ENCODE data around the gene COL1A2. TPM values are rescaled to one million over a fixed set of nuclear protein-coding genes. Genes with fewer than 3 reads are reported as not detected.

The COL1A2 gene
- total RNA-seq, 1 donor from 2014 or later = 321 TPM

DNA sequence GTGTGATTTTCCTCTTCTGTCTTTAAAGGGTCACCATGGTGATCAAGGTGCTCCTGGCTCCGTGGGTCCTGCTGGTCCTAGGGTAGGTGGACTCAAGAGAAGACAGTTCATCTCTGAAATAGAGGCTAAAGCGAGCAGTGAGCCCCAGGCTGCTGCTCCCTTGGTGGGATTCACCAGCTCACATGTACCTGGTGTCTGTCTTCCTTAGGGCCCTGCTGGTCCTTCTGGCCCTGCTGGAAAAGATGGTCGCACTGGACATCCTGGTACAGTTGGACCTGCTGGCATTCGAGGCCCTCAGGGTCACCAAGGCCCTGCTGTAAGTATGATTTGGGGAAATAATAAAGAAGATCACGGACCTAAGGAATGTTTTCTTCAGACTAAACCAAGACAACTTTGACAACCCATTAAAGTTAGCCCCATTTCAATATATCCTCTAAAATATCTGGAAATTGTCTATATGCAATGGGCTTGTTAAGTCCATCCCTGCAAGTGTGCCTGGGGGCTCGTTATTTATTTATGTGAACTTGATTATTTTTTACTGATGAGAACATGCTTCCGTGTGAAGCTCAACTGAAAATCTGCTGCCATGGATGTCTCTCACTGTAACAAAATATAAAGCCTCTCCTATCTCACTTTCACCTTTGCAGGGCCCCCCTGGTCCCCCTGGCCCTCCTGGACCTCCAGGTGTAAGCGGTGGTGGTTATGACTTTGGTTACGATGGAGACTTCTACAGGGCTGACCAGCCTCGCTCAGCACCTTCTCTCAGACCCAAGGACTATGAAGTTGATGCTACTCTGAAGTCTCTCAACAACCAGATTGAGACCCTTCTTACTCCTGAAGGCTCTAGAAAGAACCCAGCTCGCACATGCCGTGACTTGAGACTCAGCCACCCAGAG lies 32.5 kb downstream of the COL1A2 start:
- DNase-seq (no peak), ATAC-seq (no peak)
- Histone ChIP-seq H3K27ac (no peak overlapping the region), H3K9me3 (no peaks in the 10 kb centered on the region), H3K36me3 (peaks cover 46% of the 10 kb centered on the region), H3K27me3 (no peaks in the 10 kb centered on the region), H3K4me3 (no peak overlapping the region), H3K4me1 (no peaks in the 10 kb centered on the region)
- TF ChIP-seq, protein P1, sequence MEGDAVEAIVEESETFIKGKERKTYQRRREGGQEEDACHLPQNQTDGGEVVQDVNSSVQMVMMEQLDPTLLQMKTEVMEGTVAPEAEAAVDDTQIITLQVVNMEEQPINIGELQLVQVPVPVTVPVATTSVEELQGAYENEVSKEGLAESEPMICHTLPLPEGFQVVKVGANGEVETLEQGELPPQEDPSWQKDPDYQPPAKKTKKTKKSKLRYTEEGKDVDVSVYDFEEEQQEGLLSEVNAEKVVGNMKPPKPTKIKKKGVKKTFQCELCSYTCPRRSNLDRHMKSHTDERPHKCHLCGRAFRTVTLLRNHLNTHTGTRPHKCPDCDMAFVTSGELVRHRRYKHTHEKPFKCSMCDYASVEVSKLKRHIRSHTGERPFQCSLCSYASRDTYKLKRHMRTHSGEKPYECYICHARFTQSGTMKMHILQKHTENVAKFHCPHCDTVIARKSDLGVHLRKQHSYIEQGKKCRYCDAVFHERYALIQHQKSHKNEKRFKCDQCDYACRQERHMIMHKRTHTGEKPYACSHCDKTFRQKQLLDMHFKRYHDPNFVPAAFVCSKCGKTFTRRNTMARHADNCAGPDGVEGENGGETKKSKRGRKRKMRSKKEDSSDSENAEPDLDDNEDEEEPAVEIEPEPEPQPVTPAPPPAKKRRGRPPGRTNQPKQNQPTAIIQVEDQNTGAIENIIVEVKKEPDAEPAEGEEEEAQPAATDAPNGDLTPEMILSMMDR (IDR thresholded peaks at IDR 0.05) = no peak
- intact Hi-C loops (cut with DNase I) = no loop called here

DNA sequence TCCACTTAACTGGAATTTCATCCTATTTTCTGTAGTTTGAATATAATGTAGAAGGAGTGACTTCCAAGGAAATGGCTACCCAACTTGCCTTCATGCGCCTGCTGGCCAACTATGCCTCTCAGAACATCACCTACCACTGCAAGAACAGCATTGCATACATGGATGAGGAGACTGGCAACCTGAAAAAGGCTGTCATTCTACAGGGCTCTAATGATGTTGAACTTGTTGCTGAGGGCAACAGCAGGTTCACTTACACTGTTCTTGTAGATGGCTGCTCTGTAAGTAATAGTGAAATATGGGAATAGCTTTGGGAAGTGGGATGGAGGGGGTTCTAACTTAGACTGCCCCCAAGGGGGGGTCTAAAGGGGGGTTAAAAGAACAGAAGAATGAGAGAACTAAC lies 34.5 kb downstream of the COL1A2 start:
- DNase-seq (no peak), ATAC-seq (no peak)
- intact Hi-C loops (cut with DNase I) = no loop called here
- H3K27me3 ChIP-seq = no peaks in the 10 kb centered on the region
- TF ChIP-seq, protein P1 (IDR thresholded peaks at IDR 0.05) = no peak
- H3K36me3 ChIP-seq = peaks cover 29% of the 10 kb centered on the region
- H3K9me3 ChIP-seq = no peaks in the 10 kb centered on the region
- H3K27ac ChIP-seq = no peak overlapping the region
- no peaks in the 10 kb centered on the region for H3K4me1 ChIP-seq
- H3K4me3 ChIP-seq = no peak overlapping the region

DNA sequence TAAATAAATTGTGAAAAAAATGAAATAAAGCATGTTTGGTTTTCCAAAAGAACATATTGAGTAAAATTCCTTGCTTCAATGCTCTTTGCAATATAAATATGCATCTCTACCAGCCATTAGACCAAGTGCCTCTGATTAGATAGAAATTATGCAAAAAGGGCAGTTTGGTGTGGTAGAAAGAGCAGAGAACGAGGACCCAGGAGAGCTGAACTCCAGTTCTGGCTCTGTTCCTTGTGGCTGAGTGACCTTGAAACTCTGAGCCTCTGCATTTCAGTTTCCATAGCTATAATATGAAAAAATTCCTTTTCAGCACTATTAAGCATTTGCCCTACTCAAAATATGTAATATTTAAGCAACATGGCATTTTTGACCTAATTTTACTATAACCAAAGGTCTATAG lies 36.5 kb downstream of the COL1A2 start:
- intact Hi-C loops (cut with DNase I) = no loop called here
- Histone ChIP-seq H3K4me3 (no peak overlapping the region), H3K27me3 (no peaks in the 10 kb centered on the region), H3K4me1 (no peaks in the 10 kb centered on the region), H3K27ac (no peak overlapping the region), H3K36me3 (peaks cover 9% of the 10 kb centered on the region), H3K9me3 (no peaks in the 10 kb centered on the region)
- ATAC-seq = no peak
- TF ChIP-seq, protein P1 (IDR thresholded peaks at IDR 0.05) = no peak
- DNase-seq = no peak

DNA sequence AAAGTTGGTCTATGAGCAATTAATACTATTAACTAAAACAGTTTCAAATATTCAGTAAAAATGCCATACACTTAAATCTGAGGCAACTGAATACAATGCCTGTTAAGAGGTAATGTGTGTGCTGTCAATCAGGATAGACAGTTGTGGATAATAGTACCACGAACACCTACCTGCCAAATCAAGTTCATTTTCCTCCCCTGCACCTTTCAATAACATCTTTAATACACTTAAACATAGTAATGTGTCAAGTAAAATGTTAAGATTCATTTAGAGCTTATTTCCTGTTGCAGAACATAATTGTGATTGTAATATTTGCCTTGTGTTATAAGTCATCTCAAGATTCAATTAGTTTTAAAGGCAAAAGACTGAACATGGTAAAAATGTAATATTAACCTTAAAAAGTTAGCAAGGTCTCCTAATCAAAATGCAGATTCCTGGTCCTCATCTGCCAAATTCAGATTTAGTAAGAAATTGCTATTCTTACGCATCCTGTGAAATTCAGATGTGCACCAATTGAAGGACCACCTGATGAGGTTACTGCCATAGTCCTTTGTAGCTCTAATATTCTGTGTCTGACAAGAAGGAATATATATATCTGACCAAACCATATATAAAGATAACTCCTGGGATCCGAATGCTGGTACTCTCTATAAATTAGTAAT lies 37.1 kb downstream of the COL1A2 start:
- Histone ChIP-seq H3K4me1 (no peaks in the 10 kb centered on the region), H3K9me3 (no peaks in the 10 kb centered on the region), H3K36me3 (peaks cover 3% of the 10 kb centered on the region), H3K27ac (no peak overlapping the region), H3K4me3 (no peak overlapping the region), H3K27me3 (no peaks in the 10 kb centered on the region)
- DNase-seq (no peak), ATAC-seq (no peak)
- intact Hi-C loops (cut with DNase I) = no loop called here
- TF ChIP-seq, protein P1 (IDR thresholded peaks at IDR 0.05) = no peak

DNA sequence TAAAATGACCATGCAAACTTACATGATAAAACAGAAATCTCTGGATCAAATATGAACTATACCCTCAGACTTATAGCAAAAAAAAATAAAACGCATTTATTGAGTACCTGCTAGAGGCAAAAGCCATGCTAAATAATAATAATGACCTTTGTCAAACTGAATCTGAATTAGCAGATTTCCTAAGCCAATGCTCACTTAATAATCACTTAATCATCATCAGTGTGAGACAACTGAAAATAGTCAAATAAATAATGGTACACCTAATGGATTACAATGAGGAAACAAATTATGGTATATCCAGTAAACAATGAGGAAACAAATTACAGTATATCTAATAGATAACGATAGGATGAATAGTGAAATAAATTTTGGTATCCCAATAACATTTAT lies 37.6 kb downstream of the COL1A2 start:
- no peak overlapping the region for H3K4me3 ChIP-seq
- no peaks in the 10 kb centered on the region for H3K27me3 ChIP-seq
- TF ChIP-seq, protein P1 (IDR thresholded peaks at IDR 0.05) = no peak
- ATAC-seq = no peak
- intact Hi-C loops (cut with DNase I) = no loop called here
- H3K9me3 ChIP-seq = no peaks in the 10 kb centered on the region
- no peak overlapping the region for H3K27ac ChIP-seq
- DNase-seq = no peak
- no peaks in the 10 kb centered on the region for H3K4me1 ChIP-seq
- no peaks in the 10 kb centered on the region for H3K36me3 ChIP-seq
